ENCODE results near the gene MIB2. TPM values are rescaled to one million over a fixed set of nuclear protein-coding genes. Genes with fewer than 3 reads are reported as not detected.

Gene MIB2
- polyA plus RNA-seq, 1 of the 3 experiments (the other 2 are of a cell fraction): 45.4 TPM

Other genes starting within 250 kb of the MIB2 start
- 175 and 214 TPM in 2 replicates for gene AURKAIP1, start 240.3 kb upstream of the MIB2 start, polyA plus RNA-seq (2012; rRNA removed)
- 362 and 475 TPM in 2 replicates for gene CCNL2, start 216.2 kb upstream of the MIB2 start, polyA plus RNA-seq (2012; rRNA removed)
- gene MRPL20, start 208.2 kb upstream of the MIB2 start, polyA plus RNA-seq (2012; rRNA removed): 159 and 210 TPM in 2 replicates
- gene ANKRD65, start 194.2 kb upstream of the MIB2 start, polyA plus RNA-seq (2012; rRNA removed): 0.06 and 0.07 TPM in 2 replicates
- 5.3 and 7.4 TPM in 2 replicates for gene VWA1, start 179.8 kb upstream of the MIB2 start, polyA plus RNA-seq (2012; rRNA removed)
- 0.38 and 0.49 TPM in 2 replicates for gene ATAD3C, start 165.8 kb upstream of the MIB2 start, polyA plus RNA-seq (2012; rRNA removed)
- gene ATAD3B, start 143.7 kb upstream of the MIB2 start, polyA plus RNA-seq (2012; rRNA removed): 47.6 and 71.6 TPM in 2 replicates
- 34.1 and 40.2 TPM in 2 replicates for gene ATAD3A, start 103.3 kb upstream of the MIB2 start, polyA plus RNA-seq (2012; rRNA removed)
- gene TMEM240, start 74.9 kb upstream of the MIB2 start, polyA plus RNA-seq (2012; rRNA removed): 6.5 and 8.1 TPM in 2 replicates
- 73.6 and 104 TPM in 2 replicates for gene SSU72, start 40.6 kb upstream of the MIB2 start, polyA plus RNA-seq (2012; rRNA removed)
- 4.8 and 6.7 TPM in 2 replicates for gene FNDC10, start 15.4 kb upstream of the MIB2 start, polyA plus RNA-seq (2012; rRNA removed)
- 0.96 and 1.2 TPM in 2 replicates for gene MMP23B, start 16.7 kb downstream of the MIB2 start, polyA plus RNA-seq (2012; rRNA removed)
- gene CDK11B, start 43.5 kb downstream of the MIB2 start, polyA plus RNA-seq (2012; rRNA removed): 11.3 and 15.0 TPM in 2 replicates
- 20.5 and 20.6 TPM in 2 replicates for gene SLC35E2B, start 77.3 kb downstream of the MIB2 start, polyA plus RNA-seq (2012; rRNA removed)
- gene CDK11A, start 108.9 kb downstream of the MIB2 start, polyA plus RNA-seq (2012; rRNA removed): 22.0 and 24.0 TPM in 2 replicates
- gene NADK, start 163.0 kb downstream of the MIB2 start, polyA plus RNA-seq (2012; rRNA removed): 66.2 and 70.4 TPM in 2 replicates

Measured in SK-N-SH (cell line).